ENCODE measurements around the gene DEFB125. TPM values are rescaled to one million over a fixed set of nuclear protein-coding genes. Genes with fewer than 3 reads are reported as not detected.
"Not testable (repeated sequence)": the region's sequence is repeated elsewhere in the genome, so short reads cannot be mapped to it uniquely, and the experiment has no call there.

DEFB125 gene
- not detected for total RNA-seq

- no peak for ATAC-seq
- DNase-seq (ENCODE audit: low spot score), result no peak
These were observed at the start of gene DEFB125 for GRCh38 chr20:87401-87800. DEFB125 (plus strand) TSS chr20:87672; CDS start chr20:87710, 38 bp downstream.

GRCh38 chr20:60035-60918, 27.2 kb upstream of the DEFB125 start:
- no peak for DNase-seq (ENCODE audit: low spot score)
- ATAC-seq, result no peak

GRCh38 chr20:61230-61629, 26.2 kb upstream of the DEFB125 start:
- no peak for ATAC-seq

GRCh38 chr20:61757-62156, 25.7 kb upstream of the DEFB125 start:
- no peak for DNase-seq (ENCODE audit: low spot score)
- no peak for ATAC-seq

More at GRCh38 chr20:61230-61629, 26.2 kb upstream of the DEFB125 start:
- DNase-seq (ENCODE audit: low spot score), result no peak

- DNase-seq (ENCODE audit: low spot score) (no peak), ATAC-seq (no peak)
These were observed 25.0 kb upstream of the DEFB125 start for GRCh38 chr20:62487-62886.

GRCh38 chr20:64026-64603, 23.4 kb upstream of the DEFB125 start:
- no peak for ATAC-seq
- no peak for DNase-seq (ENCODE audit: low spot score)

- ATAC-seq, result no peak
- DNase-seq (ENCODE audit: low spot score), result no peak
These were observed 22.6 kb upstream of the DEFB125 start for GRCh38 chr20:64766-65322.

- ATAC-seq (no peak), DNase-seq (ENCODE audit: low spot score) (no peak)
These were observed 10.2 kb upstream of the DEFB125 start for GRCh38 chr20:77231-77630.

GRCh38 chr20:78338-78737, 9.1 kb upstream of the DEFB125 start:
- no peak for DNase-seq (ENCODE audit: low spot score)

GRCh38 chr20:79565-79964, 7.9 kb upstream of the DEFB125 start:
- ATAC-seq, result no peak
- no peak for DNase-seq (ENCODE audit: low spot score)

More at GRCh38 chr20:78338-78737, 9.1 kb upstream of the DEFB125 start:
- ATAC-seq, result no peak

GRCh38 chr20:90651-91050, 3.2 kb downstream of the DEFB125 start:
- DNase-seq (ENCODE audit: low spot score), result no peak
- ATAC-seq, result no peak

- no peak for DNase-seq (ENCODE audit: low spot score)
- no peak for ATAC-seq
These were observed 6.2 kb downstream of the DEFB125 start for GRCh38 chr20:93641-94040.

GRCh38 chr20:95215-95614, 7.7 kb downstream of the DEFB125 start:
- DNase-seq (ENCODE audit: low spot score) (no peak), ATAC-seq (no peak)

GRCh38 chr20:97691-98090, 10.2 kb downstream of the DEFB125 start:
- not testable (repeated sequence) for ATAC-seq

GRCh38 chr20:101975-102374, 14.5 kb downstream of the DEFB125 start:
- ATAC-seq, result no peak
- DNase-seq (ENCODE audit: low spot score), result no peak

More at GRCh38 chr20:97691-98090, 10.2 kb downstream of the DEFB125 start:
- DNase-seq (ENCODE audit: low spot score), result not testable (repeated sequence)

GRCh38 chr20:103456-103855, 16.0 kb downstream of the DEFB125 start:
- DNase-seq (ENCODE audit: low spot score), result no peak
- ATAC-seq, result no peak

- no peak for ATAC-seq
- no peak for DNase-seq (ENCODE audit: low spot score)
These were observed 24.9 kb downstream of the DEFB125 start for GRCh38 chr20:112396-112795.

GRCh38 chr20:117518-117917, 30.0 kb downstream of the DEFB125 start:
- ATAC-seq (no peak), DNase-seq (ENCODE audit: low spot score) (no peak)

GRCh38 chr20:129786-130323, 42.4 kb downstream of the DEFB125 start:
- DNase-seq (ENCODE audit: low spot score); ATAC-seq: not testable (repeated sequence)

- ATAC-seq (no peak), DNase-seq (ENCODE audit: low spot score) (no peak)
These were observed 50.4 kb downstream of the DEFB125 start for GRCh38 chr20:137668-138490.

GRCh38 chr20:142290-142689, 54.8 kb downstream of the DEFB125 start, which contains the start of gene DEFB126:
DEFB126 (plus strand) TSS chr20:142590; CDS start chr20:142629, 39 bp downstream.
- no peak for ATAC-seq
- DNase-seq (ENCODE audit: low spot score), result no peak
